ENCODE measurements around the gene NTHL1. TPM values are rescaled to one million over a fixed set of nuclear protein-coding genes. Genes with fewer than 3 reads are reported as not detected.

The NTHL1 gene
- polyA plus RNA-seq, 4 donors, result 17.6 to 26.6 (median 19.0) TPM

DNA sequence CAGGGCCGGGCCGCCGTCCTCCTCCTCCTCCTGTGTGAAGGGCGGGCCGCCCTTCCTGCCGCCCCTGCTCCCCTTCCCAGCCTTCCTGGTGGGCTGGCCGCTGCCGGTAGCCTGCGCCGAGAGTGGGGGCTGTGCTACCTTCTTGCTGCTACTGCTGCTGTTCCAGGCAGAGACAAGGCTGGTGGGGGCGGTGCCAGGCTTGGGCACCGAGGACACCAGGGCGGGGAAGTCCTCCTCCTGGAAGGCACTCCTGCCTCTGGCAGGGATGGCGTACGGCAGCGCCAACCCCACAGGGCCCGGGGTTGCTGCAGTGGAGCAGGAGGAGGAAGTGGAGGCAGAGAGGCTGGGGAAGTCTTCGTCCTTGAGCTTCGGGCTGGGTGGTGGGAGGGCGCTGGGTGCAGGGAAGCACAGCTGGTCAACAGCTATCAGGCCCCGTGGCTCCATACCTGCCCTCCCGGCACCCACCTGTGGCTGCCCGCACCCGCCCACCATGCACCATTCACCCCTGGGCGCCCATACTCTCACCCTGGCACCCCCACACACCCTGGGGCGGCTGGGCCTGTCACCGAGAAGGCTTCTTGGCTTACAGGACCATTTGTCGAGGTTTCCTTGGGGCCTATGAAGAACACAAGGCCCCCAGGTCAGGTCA is 47.6 kb downstream of the NTHL1 start:
- no peak for DNase-seq (ENCODE audit: low read depth in 4 of 4, low spot score in 3 of 4)

DNA sequence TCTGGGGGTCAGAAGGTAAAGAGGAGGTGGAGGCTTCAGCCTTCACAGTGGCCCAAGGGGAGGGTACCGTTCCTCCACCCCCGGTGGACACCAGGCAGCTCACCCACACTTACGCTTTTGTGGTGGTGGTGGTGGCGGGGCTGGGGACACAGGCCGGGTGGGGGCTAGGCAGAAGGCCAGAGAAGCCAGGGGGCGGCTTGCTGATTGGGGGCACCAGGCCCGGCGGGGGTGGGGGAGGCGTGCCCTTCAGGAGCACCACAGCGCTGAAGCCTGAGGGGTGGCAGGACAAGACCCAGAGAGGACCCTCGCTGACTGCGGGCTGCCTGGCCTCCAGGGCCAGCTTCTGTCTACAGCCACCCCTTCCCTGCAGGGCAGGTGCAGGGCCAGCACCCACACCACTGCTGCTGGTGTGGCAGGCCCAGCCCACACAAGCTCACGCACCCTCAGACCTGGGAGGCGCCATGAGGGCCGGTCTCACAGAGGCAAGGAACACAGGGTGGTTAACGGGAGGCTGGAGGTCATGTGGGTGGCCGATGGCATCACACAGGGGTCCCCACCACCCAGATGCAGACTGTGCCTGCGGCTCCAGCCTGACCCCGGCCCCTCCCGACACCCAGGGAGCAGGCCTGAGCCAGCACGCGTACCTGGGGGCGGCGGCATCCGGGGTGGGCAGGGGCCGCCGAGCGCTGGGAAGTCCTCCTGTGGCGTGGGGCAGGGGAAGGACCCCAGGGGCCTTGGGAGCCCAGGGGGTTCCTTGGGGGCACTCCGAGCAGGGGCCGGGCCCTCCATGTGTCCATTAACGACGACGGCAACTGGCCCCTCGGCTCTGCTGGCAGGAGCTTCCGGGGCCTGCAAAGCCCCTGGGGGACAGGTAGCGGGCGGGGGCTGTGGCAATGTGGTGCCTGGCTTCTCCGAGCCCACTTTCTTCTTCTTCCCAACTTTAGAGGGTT is 48.5 kb downstream of the NTHL1 start:
- no peak for DNase-seq (ENCODE audit: low read depth in 4 of 4, low spot score in 3 of 4)

GRCh38 chr16:1998360-1998835 is 49.2 kb downstream of the NTHL1 start:
- DNase-seq (ENCODE audit: low read depth in 4 of 4, low spot score in 3 of 4), result no peak

DNA sequence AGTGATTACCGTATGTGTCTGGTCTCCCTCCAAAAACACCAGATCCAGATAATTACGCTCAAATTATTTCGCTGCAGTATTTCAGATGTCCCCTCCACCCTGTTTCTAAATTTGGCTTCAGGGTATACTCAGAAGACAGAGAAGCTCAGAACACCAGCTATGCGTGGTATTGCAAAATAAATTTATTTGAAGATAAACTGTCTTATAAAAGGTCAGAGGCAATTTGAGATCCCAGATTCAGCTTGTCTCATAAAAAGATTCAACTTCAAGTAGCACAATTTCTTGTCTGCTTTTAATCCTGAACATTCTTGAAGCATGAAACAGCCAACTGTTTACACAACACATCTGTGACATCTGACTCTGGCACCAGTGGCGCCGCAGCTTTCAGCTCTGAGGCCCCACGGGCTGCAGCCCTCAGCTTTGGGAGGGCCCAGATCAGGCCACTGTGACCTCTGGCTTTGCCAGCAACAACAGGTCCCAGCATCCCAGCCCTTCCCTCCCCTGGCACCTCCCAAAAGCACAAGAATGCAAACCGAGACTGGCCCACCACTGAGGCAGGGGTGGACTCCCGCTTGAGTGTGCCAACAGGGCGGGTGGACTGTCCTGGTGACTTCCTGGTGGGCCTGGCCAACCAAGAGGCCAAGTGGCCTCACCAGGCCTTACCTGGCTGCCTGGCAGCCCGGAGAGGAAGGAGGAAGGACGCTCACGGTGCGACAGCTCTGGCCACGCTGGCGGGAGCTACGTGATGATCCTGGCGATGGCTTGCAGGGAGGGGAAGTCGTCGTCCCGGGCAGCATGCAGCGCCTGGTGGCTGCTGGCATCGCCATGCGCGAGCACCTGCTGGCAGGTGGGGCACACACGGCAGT is 49.9 kb downstream of the NTHL1 start:
- no peak for DNase-seq (ENCODE audit: low read depth in 4 of 4, low spot score in 3 of 4)

DNA sequence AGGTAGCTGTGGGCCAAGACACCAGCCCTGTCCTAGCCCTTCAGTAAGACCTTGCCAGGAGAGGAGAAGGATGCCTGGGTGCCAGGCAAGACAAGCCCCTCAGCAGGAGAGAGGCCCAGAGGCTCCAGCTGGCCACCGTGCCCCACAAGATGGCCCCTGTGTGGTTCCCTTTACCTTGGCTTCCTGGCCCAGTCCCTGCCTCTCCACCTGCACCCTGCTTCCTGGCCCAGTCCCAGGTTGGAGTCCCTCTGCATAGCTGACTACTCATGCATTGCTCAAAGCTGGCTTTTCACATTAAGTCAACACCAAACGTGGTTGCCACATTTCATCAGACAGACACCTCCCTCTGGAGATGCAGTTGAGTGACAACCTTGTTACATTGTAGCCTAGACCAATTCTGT is 53.9 kb downstream of the NTHL1 start:
- DNase-seq (ENCODE audit: low read depth in 4 of 4, low spot score in 3 of 4), result no peak

- DNase-seq (ENCODE audit: low read depth in 4 of 4, low spot score in 3 of 4), result no peak
These were observed 54.8 kb downstream of the NTHL1 start for GRCh38 chr16:1992704-1993317.

GRCh38 chr16:1991948-1992703 is 55.5 kb downstream of the NTHL1 start:
- peak; percentile 75 to 81 (median 79) for DNase-seq (ENCODE audit: low read depth in 4 of 4, low spot score in 3 of 4)

DNA sequence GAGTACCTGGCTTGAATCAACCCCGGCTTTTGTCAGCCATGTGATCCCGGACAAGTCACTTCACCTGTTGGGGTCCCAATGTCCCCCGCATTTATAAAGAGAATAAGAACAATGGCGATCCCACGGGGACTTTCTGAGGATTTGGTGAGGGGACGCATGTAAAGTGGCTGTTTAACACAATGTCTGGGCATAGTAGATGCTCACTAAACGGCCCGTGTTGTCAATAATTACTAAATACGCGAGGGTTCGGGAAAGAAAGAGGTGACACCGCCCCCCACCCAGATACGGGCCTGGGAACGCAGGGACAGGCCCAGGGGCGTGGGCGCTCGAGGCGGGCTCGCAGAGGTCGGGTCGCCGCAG is 56.1 kb downstream of the NTHL1 start:
- DNase-seq (ENCODE audit: low read depth in 4 of 4, low spot score in 3 of 4), result no peak

- DNase-seq (ENCODE audit: low read depth in 4 of 4, low spot score in 3 of 4), result no peak
These were observed 56.5 kb downstream of the NTHL1 start for GRCh38 chr16:1991135-1991551.

- DNase-seq (ENCODE audit: low read depth in 4 of 4, low spot score in 3 of 4), result no peak
These were observed 57.1 kb downstream of the NTHL1 start for GRCh38 chr16:1990351-1991134.

- no peak for DNase-seq (ENCODE audit: low read depth in 4 of 4, low spot score in 3 of 4)
These were observed 57.6 kb downstream of the NTHL1 start for GRCh38 chr16:1990101-1990350.

Other genes with a start within 250 kb of the NTHL1 start
- 10 to 100 TPM; 34.3 to 51.3 (median 37.5) TPM for gene HAGH, start 221.0 kb downstream of the NTHL1 start, polyA plus RNA-seq (ENCODE audit: insufficient read length in 4 of 4)
- gene FAHD1, start 220.6 kb downstream of the NTHL1 start, polyA plus RNA-seq (ENCODE audit: insufficient read length in 4 of 4), result 10 to 100 TPM; 35.4 to 52.7 (median 43.9) TPM
- gene MEIOB, start 175.7 kb downstream of the NTHL1 start, polyA plus RNA-seq (ENCODE audit: insufficient read length in 4 of 4), result 1 to 10 TPM in 2 of 4 donors, under 1 TPM in 2; 0.37 to 1.7 (median 1.2) TPM
- gene HS3ST6, start 129.4 kb downstream of the NTHL1 start, polyA plus RNA-seq (ENCODE audit: insufficient read length in 4 of 4), result under 1 TPM; 0.14 to 0.88 (median 0.32) TPM
- gene MSRB1, start 104.6 kb downstream of the NTHL1 start, polyA plus RNA-seq (ENCODE audit: insufficient read length in 4 of 4), result 10 to 100 TPM; 62.5 to 86.2 (median 67.2) TPM
- under 1 TPM; 0.18 to 0.31 (median 0.21) TPM for gene RPL3L, start 93.1 kb downstream of the NTHL1 start, polyA plus RNA-seq (ENCODE audit: insufficient read length in 4 of 4)
- gene NDUFB10, start 88.3 kb downstream of the NTHL1 start, polyA plus RNA-seq (ENCODE audit: insufficient read length in 4 of 4), result 100 to 1,000 TPM; 125 to 156 (median 130) TPM
- 1,000 to 10,000 TPM; 1,839 to 2,451 (median 2,117) TPM for gene RPS2, start 83.0 kb downstream of the NTHL1 start, polyA plus RNA-seq (ENCODE audit: insufficient read length in 4 of 4)
- not detected for gene RNF151, start 81.0 kb downstream of the NTHL1 start, polyA plus RNA-seq (ENCODE audit: insufficient read length in 4 of 4)
- gene TBL3, start 75.8 kb downstream of the NTHL1 start, polyA plus RNA-seq (ENCODE audit: insufficient read length in 4 of 4), result 10 to 100 TPM; 26.0 to 47.2 (median 35.0) TPM
- gene NOXO1, start 66.4 kb downstream of the NTHL1 start, polyA plus RNA-seq (ENCODE audit: insufficient read length in 4 of 4), result under 1 TPM; 0.52 to 0.97 (median 0.65) TPM
- gene GFER, start 63.6 kb downstream of the NTHL1 start, polyA plus RNA-seq (ENCODE audit: insufficient read length in 4 of 4), result 10 to 100 TPM; 24.2 to 36.0 (median 27.1) TPM
- gene SYNGR3, start 57.9 kb downstream of the NTHL1 start, polyA plus RNA-seq (ENCODE audit: insufficient read length in 4 of 4), result 1 to 10 TPM; 1.2 to 2.6 (median 2.3) TPM
- 10 to 100 TPM; 17.6 to 27.5 (median 18.1) TPM for gene ZNF598, start 38.0 kb downstream of the NTHL1 start, polyA plus RNA-seq (ENCODE audit: insufficient read length in 4 of 4)
- 10 to 100 TPM in 1 of 4 donors, 1 to 10 TPM in 3; 3.8 to 10.3 (median 5.5) TPM for gene NPW, start 28.0 kb downstream of the NTHL1 start, polyA plus RNA-seq (ENCODE audit: insufficient read length in 4 of 4)
- 100 to 1,000 TPM; 117 to 185 (median 126) TPM for gene NHERF2, start 20.9 kb downstream of the NTHL1 start, polyA plus RNA-seq (ENCODE audit: insufficient read length in 4 of 4)
- 100 to 1,000 TPM; 121 to 152 (median 136) TPM for gene TSC2, start 151 bp upstream of the NTHL1 start, polyA plus RNA-seq (ENCODE audit: insufficient read length in 4 of 4)
- gene PKD1, start 88.1 kb upstream of the NTHL1 start, polyA plus RNA-seq (ENCODE audit: insufficient read length in 4 of 4), result 100 to 1,000 TPM in 1 of 4 donors, 10 to 100 TPM in 3; 55.0 to 101 (median 69.2) TPM
- gene RAB26, start 100.8 kb upstream of the NTHL1 start, polyA plus RNA-seq (ENCODE audit: insufficient read length in 4 of 4), result 1 to 10 TPM; 2.0 to 3.5 (median 2.4) TPM
- gene TRAF7, start 107.9 kb upstream of the NTHL1 start, polyA plus RNA-seq (ENCODE audit: insufficient read length in 4 of 4), result 10 to 100 TPM; 53.7 to 63.4 (median 57.5) TPM
- gene CASKIN1, start 148.8 kb upstream of the NTHL1 start, polyA plus RNA-seq (ENCODE audit: insufficient read length in 4 of 4), result 1 to 10 TPM; 1.2 to 3.1 (median 1.4) TPM
- gene MLST8, start 157.6 kb upstream of the NTHL1 start, polyA plus RNA-seq (ENCODE audit: insufficient read length in 4 of 4), result 10 to 100 TPM; 43.9 to 49.5 (median 46.3) TPM
- 1 to 10 TPM; 4.1 to 9.2 (median 5.4) TPM for gene BRICD5, start 163.0 kb upstream of the NTHL1 start, polyA plus RNA-seq (ENCODE audit: insufficient read length in 4 of 4)
- gene PGP, start 167.0 kb upstream of the NTHL1 start, polyA plus RNA-seq (ENCODE audit: insufficient read length in 4 of 4), result 10 to 100 TPM; 12.7 to 15.5 (median 14.1) TPM
- 10 to 100 TPM; 15.9 to 25.4 (median 16.8) TPM for gene E4F1, start 175.8 kb upstream of the NTHL1 start, polyA plus RNA-seq (ENCODE audit: insufficient read length in 4 of 4)
- gene DNASE1L2, start 188.6 kb upstream of the NTHL1 start, polyA plus RNA-seq (ENCODE audit: insufficient read length in 4 of 4), result 1 to 10 TPM in 2 of 4 donors, under 1 TPM in 2; 0.86 to 1.8 (median 0.95) TPM
- 100 to 1,000 TPM in 1 of 4 donors, 10 to 100 TPM in 3; 57.6 to 101 (median 69.3) TPM for gene ECI1, start 203.8 kb upstream of the NTHL1 start, polyA plus RNA-seq (ENCODE audit: insufficient read length in 4 of 4)
- 100 to 1,000 TPM; 184 to 221 (median 195) TPM for gene RNPS1, start 220.3 kb upstream of the NTHL1 start, polyA plus RNA-seq (ENCODE audit: insufficient read length in 4 of 4)

All from right renal pelvis (tissue), 4 donors.